ENCODE data around the gene QPRT.
"Not testable (repeated sequence)": the region's sequence is repeated elsewhere in the genome, so short reads cannot be mapped to it uniquely, and the experiment has no call there.

Gene QPRT

GRCh38 chr16:29720703-29721102 is 41.7 kb downstream of the QPRT start:
- no peak for DNase-seq

GRCh38 chr16:29721167-29721879 is 42.3 kb downstream of the QPRT start:
- DNase-seq, result peak; percentile 57

- no peak for DNase-seq
Measured at GRCh38 chr16:29726845-29727377, 47.9 kb downstream of the QPRT start.

GRCh38 chr16:29727452-29727851 is 48.5 kb downstream of the QPRT start:
- no peak for DNase-seq

GRCh38 chr16:29729116-29729521 is 50.1 kb downstream of the QPRT start:
- DNase-seq, result no peak

GRCh38 chr16:29730649-29731048 is 51.7 kb downstream of the QPRT start:
- DNase-seq, result no peak

GRCh38 chr16:29731768-29732601 is 53.0 kb downstream of the QPRT start:
- not testable (repeated sequence) for DNase-seq

- no peak for DNase-seq
Measured at GRCh38 chr16:29734786-29735185, 55.8 kb downstream of the QPRT start.

GRCh38 chr16:29736112-29736511 is 57.1 kb downstream of the QPRT start:
- DNase-seq, result no peak

GRCh38 chr16:29736764-29737163 is 57.8 kb downstream of the QPRT start:
- DNase-seq, result no peak

- DNase-seq, result no peak
Measured at GRCh38 chr16:29737713-29738112, 58.7 kb downstream of the QPRT start.

- DNase-seq, result no peak
Measured at GRCh38 chr16:29738514-29738913, 59.5 kb downstream of the QPRT start.

- not testable (repeated sequence) for DNase-seq
Measured at GRCh38 chr16:29739927-29740629, 61.1 kb downstream of the QPRT start.

GRCh38 chr16:29740630-29741015 is 61.6 kb downstream of the QPRT start:
- DNase-seq, result not testable (repeated sequence)

- no peak for DNase-seq
Measured at GRCh38 chr16:29742683-29743275, 63.8 kb downstream of the QPRT start.

GRCh38 chr16:29743475-29743826 is 64.5 kb downstream of the QPRT start:
- no peak for DNase-seq

- DNase-seq, result no peak
Measured at GRCh38 chr16:29743827-29744531, 65.0 kb downstream of the QPRT start.

- DNase-seq, result no peak
Measured at GRCh38 chr16:29744541-29745101, 65.6 kb downstream of the QPRT start.

GRCh38 chr16:29745121-29745852 is 66.3 kb downstream of the QPRT start:
- DNase-seq, result no peak

GRCh38 chr16:29745853-29746345 is 66.9 kb downstream of the QPRT start, which contains the start of gene C16orf54:
TSS of gene C16orf54 (minus strand) at chr16:29745990. CDS start at chr16:29744951, 1,039 bp downstream.
- DNase-seq, result no peak

GRCh38 chr16:29746518-29746917 is 67.5 kb downstream of the QPRT start:
- not testable (repeated sequence) for DNase-seq

Measured in NCI-H1436 (cell line).